GM12878 (cell line): ENCODE data around the gene ZBTB8OS. TPM values are rescaled to one million over a fixed set of nuclear protein-coding genes. Genes with fewer than 3 reads are reported as not detected.
A peak's percentile ranks its signal among the peaks of the same experiment; 100 is the strongest.

Source experiments
- BRCA1 ChIP-seq: IDR thresholded peaks from 2 replicates; pipeline ENCODE4 v1.6.1; 2011; ENCODE audit warnings: low read depth, low read length, improper control_type of control experiment
- IRF4 ChIP-seq: IDR thresholded peaks from 2 replicates; pipeline ENCODE4 v1.6.1; 2011; ENCODE audit warnings: low read depth, low read length
- KAT2A ChIP-seq: conservative IDR thresholded peaks from 2 replicates; pipeline ENCODE4 v1.6.1; 2011; ENCODE audit warnings: low read depth, low read length; ENCODE audit not compliant: control insufficient read depth
- NBN ChIP-seq: fragments of 450-650 bp; IDR thresholded peaks from 2 replicates; pipeline ENCODE4 v1.6.1; 2016
- NFIC ChIP-seq: IDR thresholded peaks from 2 replicates; pipeline ENCODE4 v1.6.1; 2012; ENCODE audit warnings: low read depth, mild to moderate bottlenecking, inconsistent platforms, low read length, moderate library complexity
- NFYA ChIP-seq: IDR thresholded peaks from 2 replicates; pipeline ENCODE4 v1.6.1; 2011; ENCODE audit warnings: low read depth, mild to moderate bottlenecking, low read length, improper control_type of control experiment, borderline replicate concordance
- NRF1 ChIP-seq: conservative IDR thresholded peaks from 2 replicates; pipeline ENCODE4 v1.6.1; 2011; ENCODE audit warnings: mild to moderate bottlenecking, low read depth, low read length, improper control_type of control experiment
- PAX5 ChIP-seq: IDR thresholded peaks from 2 replicates; pipeline ENCODE4 v1.6.1; 2011; ENCODE audit warnings: low read depth, low read length, borderline replicate concordance
- PKNOX1 ChIP-seq: fragments of 450-650 bp; IDR thresholded peaks from 2 replicates; pipeline ENCODE4 v1.6.1; 2016; ENCODE audit warnings: mild to moderate bottlenecking
- POLR2A ChIP-seq: IDR thresholded peaks from 2 replicates; pipeline ENCODE4 v1.6.1; 2011; ENCODE audit warnings: low read depth, mild to moderate bottlenecking, low read length
- PRDM15 ChIP-seq: fragments of 450-650 bp; formaldehyde crosslinking; IDR thresholded peaks from 2 replicates; pipeline ENCODE4 v1.4.0; 2020; ENCODE audit warnings: mild to moderate bottlenecking, moderate library complexity
- RB1 ChIP-seq: fragments of 450-650 bp; formaldehyde crosslinking; IDR thresholded peaks from 2 replicates; pipeline ENCODE4 v1.6.1; 2017; ENCODE audit warnings: mild to moderate bottlenecking, borderline replicate concordance
- RBBP5 ChIP-seq: fragments of 200-600 bp; sonication (generic); conservative IDR thresholded peaks from 2 replicates; pipeline ENCODE4 v1.6.1; 2016
- RCOR1 ChIP-seq: conservative IDR thresholded peaks from 2 replicates; pipeline ENCODE4 v1.6.1; 2012; ENCODE audit warnings: low read depth, low read length, improper control_type of control experiment
- STAT1 ChIP-seq: fragments of 450-650 bp; conservative IDR thresholded peaks from 2 replicates; pipeline ENCODE4 v1.6.1; 2014; ENCODE audit warnings: antibody characterized with exemption, mild to moderate bottlenecking
- STAT3 ChIP-seq: IDR thresholded peaks from 2 replicates; pipeline ENCODE4 v1.6.1; 2011; ENCODE audit warnings: low read depth, low read length, improper control_type of control experiment
- YBX1 ChIP-seq: fragments of 450-650 bp; IDR thresholded peaks from 2 replicates; pipeline ENCODE4 v1.6.1; 2016; ENCODE audit warnings: antibody characterized with exemption
- ZBTB33 ChIP-seq: fragments of 450-650 bp; IDR thresholded peaks from 2 replicates; pipeline ENCODE4 v1.6.1; 2017; ENCODE audit warnings: mild to moderate bottlenecking
- ZBTB4 ChIP-seq: fragments of 450-650 bp; formaldehyde crosslinking; IDR thresholded peaks from 2 replicates; pipeline ENCODE4 v1.4.0; 2022; ENCODE audit warnings: mild to moderate bottlenecking, moderate library complexity
- polyA plus RNA-seq, 11 experiments: library from polyadenylated mRNA; depleted of rRNA in 4 of 11; unstranded in 6 of 11; stranded (reverse) in 5 of 11; fragments of >200 nt; fragmentation: Nextera tagmentation in 4 of 11; fragmentation: Illumina TruSeq in 1 of 11; extraction: Ambion mirVana in 4 of 11; extraction: Trizol in 1 of 11; gene quantifications; 1 replicate in 1 of 11; 2 replicates in 10 of 11; pipeline versions ENCODE4 v1.2.1 to v1.2.3, GENCODE V29; 2011 to 2016; ENCODE audit warnings: inconsistent platforms in 2 of 11, missing spikeins in 2 of 11, low read depth in 1 of 11
- total RNA-seq, 4 experiments: library from RNA; depleted of rRNA in 3 of 4; stranded (reverse); fragments of >200 nt in 3 of 4; fragmentation: Illumina TruSeq in 1 of 4; extraction: Trizol in 1 of 4; gene quantifications; 2 replicates each; pipeline versions ENCODE4 v1.2.1 to v1.2.3, GENCODE V29; 2013 to 2021
- TF ChIP-seq, protein P1 (sequence below): IDR thresholded peaks from 2 replicates; pipeline ENCODE4 v1.6.1; 2012; ENCODE audit warnings: low read depth, low read length, improper control_type of control experiment

ZBTB8OS gene
- total and polyA plus RNA-seq, 10 of the 15 experiments (the other 5 are each of a cell fraction or from before 2014, with no cell fraction given): 77.8 to 350 (median 139) TPM

DNA sequence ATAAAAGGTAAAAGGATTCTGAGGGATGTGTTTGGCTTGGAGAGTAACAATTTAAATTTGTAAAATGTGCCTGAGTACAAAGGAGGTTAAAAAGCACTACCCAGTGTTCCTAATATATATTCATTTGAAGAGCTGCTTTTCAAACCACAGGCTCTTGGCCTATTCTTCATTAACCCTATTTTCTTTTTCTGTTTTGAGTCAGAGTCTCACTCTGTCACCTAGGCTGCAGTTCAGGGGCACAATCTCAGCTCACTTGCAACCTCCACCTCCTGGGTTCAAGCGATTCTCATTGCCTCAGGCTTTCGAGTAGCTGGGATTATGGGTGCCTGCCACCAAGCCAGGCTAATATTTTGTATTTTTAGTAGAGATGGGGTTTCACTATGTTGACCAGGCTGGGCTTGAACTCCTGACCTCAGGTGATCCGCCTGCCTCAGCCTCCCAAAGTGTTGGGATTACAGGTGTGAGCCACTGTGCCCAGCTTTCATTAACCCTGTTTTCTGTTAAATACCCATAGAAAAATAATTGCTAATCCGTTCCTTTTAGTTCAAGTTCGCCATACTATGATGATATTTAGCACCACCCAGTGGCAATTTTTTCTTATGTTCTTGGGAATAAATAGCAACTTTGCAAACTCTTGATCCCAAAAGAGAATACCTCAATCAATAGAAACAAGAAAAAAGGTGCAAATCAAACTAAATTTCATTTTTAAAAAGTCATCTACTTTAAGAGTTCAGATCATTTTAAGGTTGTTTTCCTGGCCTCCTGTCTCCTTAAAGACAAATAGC, 30.5 kb downstream of the ZBTB8OS start (continued):
- TF ChIP-seq PRDM15 (CRISPR knock-in tag): no peak
- no peak for TF ChIP-seq STAT1
- TF ChIP-seq NRF1: no peak
- TF ChIP-seq RBBP5: no peak
- TF ChIP-seq, protein P1, sequence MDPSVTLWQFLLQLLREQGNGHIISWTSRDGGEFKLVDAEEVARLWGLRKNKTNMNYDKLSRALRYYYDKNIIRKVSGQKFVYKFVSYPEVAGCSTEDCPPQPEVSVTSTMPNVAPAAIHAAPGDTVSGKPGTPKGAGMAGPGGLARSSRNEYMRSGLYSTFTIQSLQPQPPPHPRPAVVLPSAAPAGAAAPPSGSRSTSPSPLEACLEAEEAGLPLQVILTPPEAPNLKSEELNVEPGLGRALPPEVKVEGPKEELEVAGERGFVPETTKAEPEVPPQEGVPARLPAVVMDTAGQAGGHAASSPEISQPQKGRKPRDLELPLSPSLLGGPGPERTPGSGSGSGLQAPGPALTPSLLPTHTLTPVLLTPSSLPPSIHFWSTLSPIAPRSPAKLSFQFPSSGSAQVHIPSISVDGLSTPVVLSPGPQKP: no peak
- TF ChIP-seq BRCA1: no peak
- TF ChIP-seq ZBTB33: no peak
- no peak for TF ChIP-seq KAT2A
- 0 out of 2 replicates have a peak, but pooled peaks have one; percentile 45 for TF ChIP-seq RCOR1
- TF ChIP-seq NFYA: no peak
- TF ChIP-seq PAX5: no peak; the same call in 1 of the 2 replicates
- no peak for TF ChIP-seq STAT3
- TF ChIP-seq POLR2A: no peak
- TF ChIP-seq NFIC: peak; percentile 84
- TF ChIP-seq YBX1: no peak
- no peak for TF ChIP-seq ZBTB4
- TF ChIP-seq RB1: no peak
- TF ChIP-seq IRF4: peak; percentile 94
- no peak for TF ChIP-seq PKNOX1
- TF ChIP-seq NBN: 0 out of 2 replicates have a peak, but pooled peaks have one; percentile 63
